GM18867 (cell line): ENCODE data around the gene HECTD4.

Experiments used
- ATAC-seq: cut with Tn5 transposase; IDR thresholded peaks from one replicate; pipeline ENCODE4 v1.9.1; 2021; ENCODE audit warnings: mild to moderate bottlenecking, moderate library complexity; ENCODE audit not compliant: unreplicated experiment

The HECTD4 gene

DNA sequence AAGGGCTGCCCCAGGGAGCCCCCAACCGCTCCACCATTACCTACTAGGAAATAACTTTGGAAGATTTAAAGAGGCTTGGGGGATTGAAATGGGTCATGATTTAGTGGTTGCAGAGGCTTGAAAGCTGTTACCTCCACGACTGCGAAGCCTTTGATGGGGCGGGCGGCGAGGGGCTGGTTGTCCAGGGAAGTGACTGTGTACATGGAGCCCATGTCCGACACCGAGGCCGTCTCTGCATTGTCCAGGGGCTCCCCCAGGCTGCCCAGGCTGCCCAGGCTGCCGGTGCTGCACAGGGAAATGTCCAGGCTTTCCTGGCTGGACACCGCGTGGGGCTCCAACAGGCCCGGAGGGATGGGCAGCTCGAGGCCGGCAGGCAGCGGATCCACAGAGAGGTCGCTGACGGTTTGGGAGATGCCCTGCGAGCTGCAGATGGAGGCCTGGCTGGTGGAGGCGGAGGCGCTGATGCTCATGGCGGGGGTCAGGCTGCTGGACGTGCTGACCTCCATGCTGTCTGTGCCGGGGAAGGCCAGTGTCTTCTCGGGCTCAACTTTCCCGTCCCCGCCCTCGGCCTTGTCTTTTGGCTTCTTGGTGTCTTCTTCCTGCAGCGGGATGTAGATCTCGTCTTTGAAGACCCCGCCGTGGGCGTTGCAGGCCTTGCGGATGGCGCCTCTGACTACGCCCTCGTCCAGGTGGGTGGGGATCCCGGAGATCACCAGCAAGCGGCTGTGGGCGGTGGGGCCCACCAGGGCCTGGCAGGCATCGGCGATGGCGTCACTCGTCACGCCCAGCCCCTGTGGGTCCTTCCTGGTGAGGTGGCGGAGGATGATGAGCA lies 198.0 kb downstream of the HECTD4 start:
- no peak for ATAC-seq

DNA sequence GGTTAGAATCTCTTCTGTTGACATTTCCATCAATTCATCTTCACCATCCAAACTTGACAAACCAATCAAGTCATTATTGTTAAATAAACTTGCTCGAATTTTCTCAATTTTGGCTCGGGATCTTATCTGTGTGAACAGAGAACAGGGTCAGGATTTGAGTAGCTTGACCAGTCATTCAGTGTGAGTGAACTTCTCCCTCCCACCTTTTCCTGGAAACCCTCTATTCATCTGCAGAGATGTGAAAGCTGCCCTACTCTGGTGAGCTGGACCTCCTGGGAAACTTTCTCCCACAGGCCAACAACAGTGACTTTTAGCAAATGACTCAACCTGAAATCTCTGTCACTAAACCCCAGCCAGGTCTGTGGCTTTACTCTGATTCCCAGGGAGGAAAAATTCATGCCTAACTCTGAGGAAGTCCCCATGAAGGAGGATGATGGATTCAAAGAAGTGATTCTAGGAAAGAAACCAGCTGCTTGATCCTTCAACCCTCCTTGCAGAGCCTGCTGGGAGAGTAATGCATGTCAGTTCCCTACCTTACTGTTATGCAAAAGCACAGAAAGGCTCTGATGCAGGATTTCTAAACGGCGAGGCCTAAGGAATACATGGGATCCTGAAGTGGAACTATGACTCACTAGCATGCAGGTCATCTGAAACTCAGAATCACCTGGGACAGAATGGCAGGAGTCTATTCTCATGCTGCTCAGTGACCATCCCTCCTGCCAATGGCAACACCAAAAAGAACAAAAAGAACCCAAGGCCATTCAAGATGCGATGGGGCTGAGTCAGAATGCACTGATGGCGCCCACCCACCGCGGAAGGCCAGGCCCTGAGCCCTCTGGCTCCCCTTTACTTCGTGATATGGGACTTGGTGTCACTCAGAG lies 198.8 kb downstream of the HECTD4 start:
- ATAC-seq, result no peak

DNA sequence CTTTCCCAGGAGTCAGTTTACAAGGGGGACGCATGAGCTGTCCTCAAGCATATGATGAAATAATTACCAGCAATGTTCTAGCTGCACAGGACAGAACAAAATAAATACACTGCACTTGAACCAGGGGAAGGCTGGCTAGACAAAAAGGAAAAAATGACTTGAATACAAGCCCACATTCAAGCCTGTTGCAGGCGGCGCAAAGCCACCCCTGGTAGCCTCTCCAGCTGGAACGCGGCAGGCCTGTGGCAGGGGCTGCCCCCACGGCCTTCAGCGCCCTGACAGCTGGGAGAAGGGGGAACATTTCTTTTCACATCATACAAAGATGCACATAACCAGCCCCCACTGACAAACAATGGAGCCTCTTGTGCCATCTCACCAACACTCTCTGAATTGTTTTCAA lies 199.7 kb downstream of the HECTD4 start:
- no peak for ATAC-seq

DNA sequence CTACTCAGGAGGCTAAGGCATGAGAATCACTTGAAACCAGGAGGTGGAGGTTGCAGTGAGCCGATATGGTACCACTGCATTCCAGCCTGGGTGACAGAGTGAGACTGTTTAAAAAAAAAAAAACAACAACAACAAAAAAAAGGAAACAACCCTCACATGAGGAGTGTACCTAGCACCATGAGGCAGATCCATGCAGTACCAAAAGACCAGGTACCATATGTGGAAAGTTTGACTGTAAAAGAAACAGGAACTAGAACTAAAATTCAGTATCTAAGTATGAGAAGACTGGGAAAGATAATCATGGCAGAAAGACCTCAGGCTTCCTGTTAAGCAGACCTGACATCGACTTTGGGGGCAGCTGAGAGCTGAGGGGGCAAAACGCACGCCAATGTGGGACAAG lies 201.8 kb downstream of the HECTD4 start:
- ATAC-seq, result no peak

DNA sequence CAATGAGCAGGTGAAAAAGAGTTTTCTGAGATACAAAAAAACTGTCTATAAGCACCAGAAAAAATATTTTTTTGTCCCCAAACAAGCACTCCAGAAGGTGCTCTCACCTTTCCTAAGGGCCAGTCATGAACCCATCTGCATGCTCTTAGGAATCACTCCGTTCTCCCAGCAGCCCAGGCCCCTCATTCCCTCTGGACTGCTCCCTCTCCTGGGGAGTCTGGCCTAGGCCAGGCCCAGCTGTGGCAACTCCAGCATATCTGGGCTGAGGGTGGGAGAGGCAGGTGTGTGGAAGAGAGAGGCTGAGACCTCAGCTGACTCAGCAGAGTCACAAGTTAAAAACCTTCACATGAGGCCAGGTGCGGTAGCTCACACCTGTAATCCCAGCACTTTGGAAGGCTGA lies 202.3 kb downstream of the HECTD4 start:
- no peak for ATAC-seq

DNA sequence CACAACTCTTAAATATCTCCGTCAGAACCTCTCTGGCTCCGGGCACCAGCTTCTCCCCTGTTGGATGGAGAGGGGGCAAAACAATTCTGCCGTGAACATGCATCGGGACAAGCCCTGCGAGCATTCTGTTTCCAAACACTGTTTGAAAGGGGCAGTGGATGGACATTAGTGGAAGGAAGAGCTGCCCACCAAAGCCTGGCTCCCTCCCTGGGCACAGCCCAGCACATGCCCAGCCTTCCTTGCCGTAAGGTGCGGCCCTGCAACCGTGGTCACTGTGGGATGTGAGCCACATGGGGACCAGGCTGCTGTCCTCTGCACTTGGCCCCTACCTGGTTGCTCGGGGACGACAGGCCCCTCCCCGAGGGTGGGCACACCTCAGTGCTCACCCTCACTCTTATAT lies 202.9 kb downstream of the HECTD4 start:
- no peak for ATAC-seq

DNA sequence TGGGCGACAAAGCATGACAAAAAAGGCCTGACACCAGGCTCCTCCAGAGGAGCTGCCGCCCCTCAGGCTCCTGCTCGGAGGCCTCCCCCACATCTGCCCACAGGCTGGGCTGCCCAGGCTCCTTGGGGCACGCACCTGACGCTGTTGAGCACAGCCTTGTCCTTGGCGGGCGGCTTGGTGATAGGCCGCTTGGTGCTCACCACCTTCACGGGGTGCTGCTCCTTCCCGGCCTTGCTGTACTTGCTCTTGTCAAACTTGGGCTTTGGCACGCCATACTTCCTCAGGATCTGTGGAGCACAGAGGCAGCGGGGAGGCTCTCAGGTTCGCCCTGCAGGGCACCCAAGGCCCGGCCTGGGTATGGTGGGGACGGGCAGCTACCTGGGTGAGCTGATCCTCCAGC lies 203.4 kb downstream of the HECTD4 start:
- ATAC-seq, result no peak

DNA sequence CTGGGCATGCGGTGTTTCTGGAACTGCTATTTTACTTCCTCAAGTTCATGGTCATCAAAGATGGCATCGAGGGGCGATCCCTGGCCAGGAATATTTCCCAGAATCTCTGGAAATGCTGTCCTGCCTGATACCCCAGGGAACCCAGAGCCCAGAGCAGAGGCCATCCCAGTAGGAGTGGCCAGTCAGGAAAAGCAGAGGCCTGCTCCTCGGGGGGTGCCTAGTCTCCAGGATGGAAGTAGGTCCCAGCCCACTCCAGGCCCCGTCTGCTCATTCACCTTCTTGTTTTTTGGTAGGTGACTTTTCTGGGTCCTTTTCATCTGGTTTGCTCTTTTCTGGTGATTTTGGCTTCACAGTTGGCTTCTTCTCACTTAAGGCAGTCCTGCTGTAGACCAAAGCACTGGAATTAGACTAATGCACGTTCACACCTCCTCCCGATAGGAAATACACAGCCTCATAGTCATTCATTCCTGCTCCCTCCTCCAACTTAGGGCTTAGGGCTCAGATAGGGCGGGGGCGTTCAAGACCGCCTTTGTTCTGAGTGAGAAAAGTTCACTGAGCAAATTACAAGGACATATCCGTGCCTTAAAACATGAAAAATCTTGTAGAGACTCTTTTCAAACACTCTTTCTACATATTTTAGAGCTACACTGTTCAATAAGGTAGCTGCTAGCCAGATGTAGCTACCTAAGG lies 205.8 kb downstream of the HECTD4 start:
- no peak for ATAC-seq

DNA sequence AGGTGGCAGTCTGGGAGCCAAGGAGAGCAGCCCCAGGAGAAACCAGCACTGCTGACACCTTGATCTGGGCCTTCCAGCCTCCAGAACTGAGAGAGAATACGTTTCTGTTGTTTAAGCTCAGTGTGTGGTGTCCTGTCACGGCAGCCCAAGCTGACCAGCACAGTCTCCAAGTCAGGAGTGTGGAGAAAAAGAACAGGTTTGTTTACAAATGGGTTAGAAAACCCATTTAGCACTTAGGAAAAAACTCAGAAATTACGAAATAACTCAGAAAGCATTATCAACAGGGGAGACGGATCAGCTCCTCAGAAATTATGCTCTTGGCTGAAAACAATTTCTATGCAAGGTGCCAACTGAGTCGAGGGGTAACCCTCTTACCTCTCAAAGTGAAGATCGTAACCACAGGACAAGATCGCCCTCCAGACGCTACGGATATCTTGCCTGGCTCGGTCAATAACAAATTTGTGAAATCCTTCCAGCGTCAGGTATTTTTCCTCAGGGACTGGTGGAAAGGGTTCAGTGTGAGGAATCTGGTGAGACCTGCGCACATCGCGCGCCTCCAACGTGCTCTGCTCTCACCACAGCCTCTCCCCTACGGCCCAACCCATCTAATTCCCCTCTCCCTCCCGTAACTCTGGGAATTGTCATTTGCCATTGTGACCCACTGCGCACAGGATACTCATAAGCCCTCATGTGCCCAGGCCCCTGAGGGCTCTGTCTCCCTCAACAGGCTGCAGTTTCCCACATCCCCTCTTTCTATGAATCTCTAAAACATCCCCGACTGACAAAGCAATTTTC lies 206.7 kb downstream of the HECTD4 start:
- no peak for ATAC-seq

DNA sequence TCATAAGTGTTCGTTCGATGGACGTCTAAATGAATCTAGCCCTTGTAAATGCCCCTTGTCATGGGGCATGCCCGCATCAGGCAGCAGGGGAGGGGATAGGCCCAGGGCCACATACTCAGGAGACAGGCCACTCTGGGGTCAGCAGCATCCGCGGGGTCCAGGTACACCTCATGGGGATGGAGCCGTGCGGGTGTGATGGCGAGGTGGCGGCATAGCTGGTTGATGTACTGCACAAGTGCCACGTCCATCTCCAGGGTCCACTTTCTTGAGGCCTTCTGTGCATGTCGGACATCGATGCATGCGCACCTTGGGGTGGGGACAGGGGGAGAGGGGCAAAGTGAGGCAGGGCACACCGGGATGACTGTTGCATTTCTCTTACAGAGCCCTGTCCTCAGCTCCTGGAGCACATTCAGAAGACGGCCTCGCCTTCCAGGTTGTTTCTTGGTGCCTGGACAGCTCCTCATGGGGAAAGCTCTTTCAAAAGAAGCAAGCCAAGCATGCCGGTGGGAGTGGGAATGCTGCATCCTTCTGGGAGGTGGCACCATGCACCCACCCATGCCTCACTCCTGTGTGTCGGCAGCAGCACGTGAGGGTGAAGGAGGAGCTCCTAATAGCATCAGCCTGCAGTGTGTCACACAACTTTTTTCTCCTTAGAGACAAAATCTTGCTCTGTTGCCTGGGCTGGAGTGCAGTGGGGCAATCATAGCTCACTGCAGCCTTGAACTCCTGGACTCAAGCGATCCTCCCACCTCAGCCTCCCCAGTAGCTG lies 209.5 kb downstream of the HECTD4 start:
- no peak for ATAC-seq

DNA sequence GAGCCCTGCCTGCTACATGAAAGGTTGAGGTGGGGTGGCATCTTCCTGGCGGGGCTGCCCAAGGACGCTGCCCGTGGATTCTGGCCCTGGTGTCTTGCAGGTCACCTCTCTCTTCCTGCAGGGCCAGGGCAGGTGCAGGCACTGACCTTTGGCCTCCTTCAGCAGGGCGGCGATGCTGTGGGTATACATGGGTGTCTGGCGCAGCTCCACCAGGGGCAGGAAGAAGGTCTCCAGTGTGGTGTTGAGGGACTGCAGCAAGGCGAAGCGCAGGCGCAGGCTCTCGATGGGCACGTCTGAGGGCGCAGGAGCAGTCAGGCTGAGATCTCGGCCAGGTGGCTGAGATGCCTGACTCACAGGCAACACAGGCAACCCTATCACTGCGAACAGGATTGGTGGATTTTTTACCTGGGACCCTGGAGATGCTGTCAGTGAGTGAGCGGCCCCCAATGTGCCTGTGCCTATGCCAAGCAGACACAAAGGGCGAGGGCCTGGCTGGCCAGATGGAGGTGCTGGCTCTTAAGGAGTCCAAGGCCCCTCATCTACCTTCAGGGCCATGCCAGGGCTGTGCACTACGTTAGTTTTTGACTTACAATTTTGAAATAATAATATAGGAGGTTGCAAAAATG lies 211.1 kb downstream of the HECTD4 start:
- no peak for ATAC-seq

DNA sequence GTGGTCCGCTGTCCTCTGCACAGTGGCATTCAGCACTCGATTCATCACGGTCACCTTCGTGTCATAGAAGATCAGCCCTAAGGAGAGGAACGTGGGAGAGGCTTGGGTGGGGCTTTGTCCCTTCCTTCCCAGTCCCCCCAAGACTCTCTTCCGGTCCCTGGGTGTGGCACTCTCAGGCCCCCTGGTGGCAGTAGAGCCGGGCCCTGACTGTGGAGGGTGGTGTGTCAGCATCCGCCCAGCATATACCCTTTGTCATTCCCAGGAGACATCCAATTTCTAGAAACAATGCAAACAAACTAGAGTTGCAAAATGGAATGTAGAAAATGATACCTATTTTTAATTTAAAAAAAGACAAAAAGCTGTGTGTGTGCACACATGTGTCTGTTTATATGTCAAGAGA lies 211.9 kb downstream of the HECTD4 start:
- no peak for ATAC-seq

DNA sequence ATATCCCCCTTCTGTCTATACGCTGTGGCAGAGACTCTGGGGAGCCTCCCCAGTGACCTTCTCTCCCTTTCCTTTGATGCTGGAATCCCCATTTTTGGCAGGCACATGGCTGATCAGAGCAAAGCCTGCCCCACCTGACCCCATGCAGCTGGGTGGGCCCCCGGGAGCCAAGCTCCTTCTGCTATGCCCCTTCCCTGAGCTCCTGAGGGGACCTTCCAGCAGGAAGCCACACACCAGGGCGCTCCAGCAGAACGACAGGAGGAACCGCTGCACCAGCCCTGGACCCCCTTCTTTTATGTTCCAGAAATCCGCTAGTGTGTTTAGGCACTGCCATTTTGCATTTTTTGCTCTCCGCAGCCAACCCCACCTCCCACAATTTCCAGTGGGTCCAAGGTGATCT lies 212.3 kb downstream of the HECTD4 start:
- ATAC-seq, result no peak

DNA sequence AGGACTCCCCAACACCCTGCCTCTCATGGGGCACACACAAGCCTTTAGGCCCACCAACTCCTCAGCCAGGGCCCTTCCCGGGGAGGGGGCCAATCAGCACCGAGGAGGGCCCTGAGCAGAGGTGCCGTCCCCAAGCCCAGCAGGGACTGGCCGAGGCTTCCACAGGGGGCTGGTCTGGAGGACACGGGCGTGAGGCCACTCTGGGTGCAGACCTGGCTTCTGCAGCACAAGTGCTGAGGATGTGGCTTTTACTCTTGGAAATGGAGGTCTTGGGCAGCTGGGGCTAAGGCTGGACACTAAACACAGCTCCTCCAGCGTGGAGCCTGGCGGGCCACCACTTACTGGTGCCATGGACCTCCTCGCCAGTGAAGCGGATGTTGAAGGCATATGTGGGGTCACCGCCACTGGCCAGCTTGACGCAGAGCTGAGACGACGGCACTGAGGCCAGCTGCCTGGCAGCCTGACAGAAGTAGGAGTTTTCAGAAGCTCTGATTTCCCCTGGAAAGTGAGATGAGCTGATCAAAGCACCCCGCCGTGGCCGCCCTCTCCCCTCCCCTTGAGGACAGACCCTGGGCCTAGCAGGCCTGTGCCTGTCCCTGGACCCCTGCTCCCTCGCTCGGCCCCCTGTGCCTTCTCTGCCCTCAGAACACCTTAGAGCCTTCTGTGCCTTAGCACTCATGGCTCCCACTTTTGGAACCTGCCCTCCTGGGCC lies 212.9 kb downstream of the HECTD4 start:
- ATAC-seq, result no peak

DNA sequence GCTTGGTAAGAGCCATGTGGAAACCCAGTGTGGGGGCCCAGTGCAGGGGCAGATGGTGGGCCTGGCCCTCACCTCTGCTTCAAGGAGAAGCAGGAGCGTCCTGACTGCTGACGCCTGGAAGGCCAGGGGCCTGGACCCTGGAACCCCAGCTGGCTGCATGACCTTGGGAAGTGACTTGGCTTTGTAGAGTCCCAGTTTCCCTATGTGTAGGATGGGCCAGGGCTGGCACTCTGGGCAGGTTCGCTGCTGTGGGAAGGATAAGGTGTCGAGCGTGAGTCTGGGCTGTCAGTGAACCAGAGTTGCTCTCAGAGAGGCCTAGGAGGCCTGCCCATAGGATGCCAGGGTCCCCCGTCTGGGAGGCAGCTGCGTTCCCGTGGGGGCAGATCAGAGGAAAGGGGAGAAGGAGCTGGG lies 213.7 kb downstream of the HECTD4 start:
- ATAC-seq, result no peak

DNA sequence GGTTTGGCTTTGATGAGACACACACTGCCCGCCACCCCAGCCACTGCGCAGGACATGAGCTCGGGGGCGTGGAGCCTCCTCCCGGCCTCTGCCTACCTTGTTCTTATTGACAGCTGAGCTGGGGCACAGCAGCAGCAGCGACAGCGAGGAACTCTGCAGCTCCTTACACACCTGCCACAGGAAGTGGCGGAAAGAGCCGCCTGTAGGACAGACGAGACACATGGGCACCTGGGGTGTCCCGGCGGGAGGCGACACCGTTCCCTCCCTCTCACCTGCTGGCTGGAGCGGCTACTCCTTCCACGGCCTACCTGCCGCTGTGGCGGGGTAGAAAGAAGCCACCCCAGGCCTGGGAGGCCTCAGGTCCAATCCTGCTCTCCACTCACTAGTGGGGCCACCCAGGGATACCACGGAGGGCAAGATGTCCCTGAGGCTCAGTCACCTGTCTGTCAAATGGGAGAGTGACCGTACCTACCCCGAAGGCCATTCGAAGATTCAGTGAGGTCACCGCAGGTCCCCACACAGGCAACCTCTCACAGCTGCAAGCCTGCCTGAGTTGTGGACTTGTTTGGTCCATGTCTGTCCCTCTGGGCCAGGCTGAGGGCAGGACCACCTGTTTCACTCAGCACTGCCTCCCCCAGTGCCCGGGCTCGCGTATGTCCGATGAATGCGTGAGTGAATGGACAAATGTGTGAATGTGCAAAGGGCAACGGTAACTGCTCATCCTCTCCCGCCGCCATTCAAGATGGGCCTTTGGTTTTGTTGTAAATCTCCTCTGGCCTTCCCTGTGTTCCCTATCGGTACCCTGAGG lies 214.3 kb downstream of the HECTD4 start:
- no peak for ATAC-seq

DNA sequence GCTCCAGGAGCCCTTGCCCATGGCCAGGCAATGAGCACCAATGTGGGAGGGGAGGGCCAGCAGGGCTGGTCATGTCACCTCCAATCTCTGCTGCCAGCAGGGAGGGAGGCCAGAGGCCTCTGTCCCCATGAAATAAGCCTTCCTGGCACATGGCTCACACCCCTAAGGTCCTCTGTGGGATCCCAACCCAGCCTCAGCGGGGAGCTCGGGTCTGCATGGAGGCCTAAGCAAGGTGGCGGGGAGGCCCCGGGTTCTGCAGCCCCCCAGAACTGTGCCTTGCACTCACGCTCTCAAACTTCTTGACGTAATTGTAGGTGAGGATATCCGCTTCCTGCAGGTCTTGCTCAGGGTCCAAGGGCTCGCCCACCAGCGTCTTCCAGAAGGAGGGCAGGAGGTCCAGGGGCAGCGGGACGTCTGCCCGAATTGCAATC lies 215.2 kb downstream of the HECTD4 start:
- no peak for ATAC-seq
